ENCODE measurements around the gene UNC93B1. TPM values are rescaled to one million over a fixed set of nuclear protein-coding genes. Genes with fewer than 3 reads are reported as not detected.

UNC93B1 gene
- total and polyA plus RNA-seq, 8 donors: 11.6 to 215 (median 35.1) TPM

- peak; percentile 55 to 81 for DNase-seq
- peak overlapping the region in 1 of 4 donors; percentile 29 for H3K4me3 ChIP-seq
- TF ChIP-seq POLR2AphosphoS5 (IDR thresholded peaks at IDR 0.05) (peak in 1 of 3 donors; percentile 36), POLR2A (IDR thresholded peaks at IDR 0.05) (no peak)
- no peaks in the 10 kb centered on the region for H3K36me3 ChIP-seq
- H3K27ac ChIP-seq: peak overlapping the region; percentile 71 to 94 (median 88)
- WGBS, 5 donors: 22 to 57% (median 47%) methylated on average over 23 to 27 of the region's 27 CpGs
- no peaks in the 10 kb centered on the region for H3K9me3 ChIP-seq
- no peaks in the 10 kb centered on the region for H3K27me3 ChIP-seq
- intact Hi-C loops (cut with DNase I; ENCODE audit: low total_unique reads): no loop called here
- peaks cover 54 to 79% (median 76%) of the 10 kb centered on the region in 4 donors for H3K4me1 ChIP-seq
Measured at GRCh38 chr11:68008381-68009337, 4.8 kb upstream of the UNC93B1 start.

GRCh38 chr11:68007498-68008380, 3.8 kb upstream of the UNC93B1 start:
- WGBS, 5 donors: 71 to 85% (median 82%) methylated on average over 9 to 16 of the region's 16 CpGs
- no peaks in the 10 kb centered on the region for H3K9me3 ChIP-seq
- no peak for DNase-seq

GRCh38 chr11:68006606-68007166, 2.8 kb upstream of the UNC93B1 start:
- no peak for DNase-seq

More at GRCh38 chr11:68007498-68008380, 3.8 kb upstream of the UNC93B1 start:
- Histone ChIP-seq H3K4me3 (no peak overlapping the region), H3K27ac (peak overlapping the region; percentile 41 to 94 (median 86)), H3K36me3 (no peaks in the 10 kb centered on the region), H3K4me1 (peaks cover 49 to 77% (median 74%) of the 10 kb centered on the region in 4 donors), H3K27me3 (no peaks in the 10 kb centered on the region)
- intact Hi-C loops (cut with DNase I; ENCODE audit: low total_unique reads): no loop called here
- TF ChIP-seq POLR2A (IDR thresholded peaks at IDR 0.05) (no peak), POLR2AphosphoS5 (IDR thresholded peaks at IDR 0.05) (no peak), EP300 (IDR thresholded peaks at IDR 0.05) (no peak)

GRCh38 chr11:68004551-68005335, 846 bp upstream of the UNC93B1 start:
- intact Hi-C loops (cut with DNase I; ENCODE audit: low total_unique reads): no loop called here
- H3K27ac ChIP-seq: peak overlapping the region in 1 of 5 donors; percentile 87
- peak overlapping the region in 3 of 4 donors; percentile 68 to 82 (median 74) for H3K4me3 ChIP-seq
- H3K27me3 ChIP-seq: no peaks in the 10 kb centered on the region
- peaks cover 23 to 58% (median 51%) of the 10 kb centered on the region in 4 donors for H3K4me1 ChIP-seq
- whole genome bisulfite sequencing, 5 donors: 76 to 81% (median 78%) methylated on average over 12 to 14 of the region's 14 CpGs
- TF ChIP-seq EP300 (IDR thresholded peaks at IDR 0.05): no peak
- TF ChIP-seq POLR2A (IDR thresholded peaks at IDR 0.05): no peak
- TF ChIP-seq POLR2AphosphoS5 (IDR thresholded peaks at IDR 0.05): no peak
- no peak for TF ChIP-seq CTCF (IDR thresholded peaks at IDR 0.05)
- no peak for DNase-seq
- no peaks in the 10 kb centered on the region for H3K9me3 ChIP-seq
- no peaks in the 10 kb centered on the region for H3K36me3 ChIP-seq

More at GRCh38 chr11:68006606-68007166, 2.8 kb upstream of the UNC93B1 start:
- 77 to 97% (median 85%) methylated on average over 4 to 7 of the region's 7 CpGs for WGBS, 5 donors
- Histone ChIP-seq H3K4me3 (no peak overlapping the region), H3K9me3 (no peaks in the 10 kb centered on the region), H3K36me3 (no peaks in the 10 kb centered on the region), H3K4me1 (peaks cover 42 to 77% (median 70%) of the 10 kb centered on the region in 4 donors), H3K27ac (peak overlapping the region in 3 of 5 donors; percentile 9 to 65 (median 20)), H3K27me3 (no peaks in the 10 kb centered on the region)
- TF ChIP-seq CTCF (IDR thresholded peaks at IDR 0.05): no peak
- TF ChIP-seq EP300 (IDR thresholded peaks at IDR 0.05): no peak
- no peak for TF ChIP-seq POLR2A (IDR thresholded peaks at IDR 0.05)
- no peak for TF ChIP-seq POLR2AphosphoS5 (IDR thresholded peaks at IDR 0.05)
- intact Hi-C loops (cut with DNase I; ENCODE audit: low total_unique reads): no loop called here
